ENCODE data around the gene SHQ1. TPM values are rescaled to one million over a fixed set of nuclear protein-coding genes. Genes with fewer than 3 reads are reported as not detected.

SHQ1 gene
- total and polyA plus RNA-seq, 2 of the 4 experiments (the other 2 are of a cell fraction): 10.4 to 19.4 TPM

DNA sequence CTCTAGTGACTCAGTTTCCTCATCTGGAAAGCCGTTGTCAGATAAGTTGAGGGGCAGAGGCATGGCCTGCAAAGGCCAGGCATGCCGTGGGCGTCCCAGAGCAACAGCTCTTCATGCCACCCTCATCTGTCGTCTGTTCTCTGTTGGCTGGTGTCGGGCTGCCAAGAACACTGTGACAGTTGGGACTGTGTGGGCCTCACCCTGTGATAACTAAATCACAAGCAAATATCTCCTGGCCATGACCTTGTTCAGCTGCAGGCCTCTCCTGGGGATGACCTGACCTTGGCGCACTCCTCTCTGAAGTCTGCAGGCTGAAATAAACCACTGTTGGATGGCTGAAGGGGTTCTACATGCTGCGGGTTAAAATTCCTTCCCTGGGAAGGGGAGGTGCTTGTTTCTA is 145.9 kb downstream of the SHQ1 start:
- no peaks in the 10 kb centered on the region for H3K9me3 ChIP-seq (ENCODE audit: control insufficient read depth, insufficient read depth, low read length)
- no peaks in the 10 kb centered on the region for H3K79me1 ChIP-seq (ENCODE audit: low read depth in 1 of 2, low read length in 2 of 2)
- H2BK20ac ChIP-seq (ENCODE audit: low read depth, low read length): no peak overlapping the region
- ChIA-PET CTCF (no interaction called here), POLR2A (ENCODE audit: unreplicated experiment) (no interaction called here)
- H3K18ac ChIP-seq (ENCODE audit: low read depth, low read length): no peak overlapping the region
- H2AK5ac ChIP-seq (ENCODE audit: low read depth, low read length): no peak overlapping the region
- no peak overlapping the region for H3K4me3 ChIP-seq (ENCODE audit: insufficient read depth, low read depth, low read length)
- H3K9ac ChIP-seq (ENCODE audit: low read depth, low read length): no peak overlapping the region
- H3K27me3 ChIP-seq (ENCODE audit: control insufficient read depth, insufficient read depth, low read length): peaks cover 13% of the 10 kb centered on the region
- 0 out of 2 replicates have a peak, but pooled peaks cover 1% of the 10 kb centered on the region for H3K4me1 ChIP-seq (ENCODE audit: control insufficient read depth, insufficient read depth, low read length)
- H3K4ac ChIP-seq (ENCODE audit: low read depth, low read length): no peak overlapping the region
- no peak overlapping the region for H4K5ac ChIP-seq (ENCODE audit: low read depth, low read length)
- no peaks in the 10 kb centered on the region for H4K20me1 ChIP-seq (ENCODE audit: insufficient read depth, low read length)
- no peak overlapping the region for H3K27ac ChIP-seq (ENCODE audit: insufficient read depth, low read length)
- no peak overlapping the region for H4K91ac ChIP-seq (ENCODE audit: insufficient read depth, low read depth, low read length)
- WGBS, 2 experiments (ENCODE audit: extremely low coverage in 2 of 2, insufficient read length in 1 of 2): no CpG with 5 or more reads among the region's 7 CpGs
- no peak overlapping the region for H3K23ac ChIP-seq (ENCODE audit: low read depth, low read length)
- no peak for DNase-seq
- intact Hi-C loops (cut with micrococcal nuclease) (no loop called here), dilution Hi-C loops (cut with HindIII; ENCODE audit: low sequenced_read_pairs, unreplicated experiment) (no loop called here), in situ Hi-C loops (cut with MboI; ENCODE audit: low sequenced_read_pairs) (no loop called here)
- no peaks in the 10 kb centered on the region for H3K9me1 ChIP-seq (ENCODE audit: insufficient read depth, low read length)
- H3K4me2 ChIP-seq (ENCODE audit: low read depth, low read length): no peak overlapping the region
- peak overlapping the region; percentile 33 for H2AFZ ChIP-seq (replicated peaks; ENCODE audit: low read length, poor library complexity)
- ATAC-seq (ENCODE audit: low read depth): no peak
- H3K14ac ChIP-seq (replicated peaks; ENCODE audit: low read depth, low read length): no peak overlapping the region
- no TSS peak for BruUV-seq (replicated peaks)
- no peak overlapping the region for H2BK15ac ChIP-seq (ENCODE audit: low read depth, low read length)
- H2BK120ac ChIP-seq (ENCODE audit: low read depth, low read length): no peak overlapping the region
- no peak overlapping the region for H3K56ac ChIP-seq (ENCODE audit: extremely low read depth, insufficient read depth, low read length)
- no peak for TF ChIP-seq POLR2A (IDR thresholded peaks at IDR 0.05; ENCODE audit: low read depth, low read length)
- TF ChIP-seq RCOR1 (IDR thresholded peaks at IDR 0.05; ENCODE audit: insufficient replicate concordance, low read length): no peak
- TF ChIP-seq RAD21 (IDR thresholded peaks at IDR 0.05; ENCODE audit: low read length): no peak
- no peak for TF ChIP-seq FOS (IDR thresholded peaks at IDR 0.05; ENCODE audit: low read depth, low read length)
- TF ChIP-seq, protein P1, sequence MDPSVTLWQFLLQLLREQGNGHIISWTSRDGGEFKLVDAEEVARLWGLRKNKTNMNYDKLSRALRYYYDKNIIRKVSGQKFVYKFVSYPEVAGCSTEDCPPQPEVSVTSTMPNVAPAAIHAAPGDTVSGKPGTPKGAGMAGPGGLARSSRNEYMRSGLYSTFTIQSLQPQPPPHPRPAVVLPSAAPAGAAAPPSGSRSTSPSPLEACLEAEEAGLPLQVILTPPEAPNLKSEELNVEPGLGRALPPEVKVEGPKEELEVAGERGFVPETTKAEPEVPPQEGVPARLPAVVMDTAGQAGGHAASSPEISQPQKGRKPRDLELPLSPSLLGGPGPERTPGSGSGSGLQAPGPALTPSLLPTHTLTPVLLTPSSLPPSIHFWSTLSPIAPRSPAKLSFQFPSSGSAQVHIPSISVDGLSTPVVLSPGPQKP (IDR thresholded peaks at IDR 0.05; ENCODE audit: borderline replicate concordance, low read depth, low read length): no peak
- no peak overlapping the region for H2BK5ac ChIP-seq (ENCODE audit: low read depth, low read length, poor library complexity, severe bottlenecking)
- peak overlapping the region; percentile 31 for H2AK9ac ChIP-seq (replicated peaks; ENCODE audit: low read depth, low read length, poor library complexity)
- no peaks in the 10 kb centered on the region for H3K36me3 ChIP-seq (ENCODE audit: control insufficient read depth, insufficient read depth, low read length)
- no peak overlapping the region for H4K8ac ChIP-seq (ENCODE audit: low read depth in 2 of 2, low read length in 2 of 2)
